NCI-H146 treated with DMSO at 0.1 percent for 48 hours (cell line): ENCODE results near the gene MAP2K2.
"Not testable (repeated sequence)": the region's sequence is repeated elsewhere in the genome, so short reads cannot be mapped to it uniquely, and the experiment has no call there.

Experiments
- DNase-seq: peaks from one replicate; lab custom pipeline; 2025; ENCODE audit not compliant: unreplicated experiment; lab: John Stamatoyannopoulos, UW

Gene MAP2K2

GRCh38 chr19:4130744-4131438 is 7.0 kb upstream of the MAP2K2 start:
- no peak for DNase-seq

DNA sequence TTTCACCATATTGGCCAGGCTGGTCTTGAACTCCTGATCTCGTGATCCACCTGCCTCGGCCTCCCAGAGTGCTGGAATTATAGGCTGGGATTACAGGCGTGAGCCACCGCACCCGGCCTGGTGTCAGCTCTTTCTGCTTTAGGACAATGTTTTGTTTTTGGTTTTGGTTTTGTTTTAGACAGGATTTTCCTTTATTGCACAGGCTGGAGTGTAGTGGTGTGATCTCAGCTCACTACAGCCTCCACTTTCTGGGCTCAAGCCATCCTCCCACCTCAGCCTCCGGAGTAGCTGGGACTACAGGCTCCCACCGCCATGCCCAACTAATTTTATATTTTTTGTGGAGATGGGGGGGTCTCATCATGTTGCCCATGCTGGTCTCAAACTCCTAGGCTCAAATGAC is 5.1 kb upstream of the MAP2K2 start:
- not testable (repeated sequence) for DNase-seq

GRCh38 chr19:4127322-4127721 is 3.4 kb upstream of the MAP2K2 start:
- DNase-seq: not testable (repeated sequence)

DNA sequence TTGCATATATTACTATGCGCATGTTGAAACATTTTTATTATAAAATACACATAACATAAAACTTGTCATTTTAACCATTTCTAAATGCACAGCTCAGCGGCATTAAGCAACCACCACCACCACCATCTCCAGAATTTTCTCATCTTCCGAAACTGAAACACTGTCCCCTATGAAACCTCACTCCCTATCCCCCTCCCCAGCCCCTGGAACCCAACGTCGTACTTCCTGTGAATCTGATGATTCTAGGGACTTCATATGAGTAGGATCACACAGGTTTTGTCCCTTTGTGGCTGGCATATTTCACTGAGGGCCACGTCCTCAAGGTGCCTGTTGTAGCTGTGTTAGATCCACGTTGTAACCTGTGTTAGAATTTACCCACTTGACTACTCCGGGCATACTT is 716 bp upstream of the MAP2K2 start:
- no peak for DNase-seq

DNA sequence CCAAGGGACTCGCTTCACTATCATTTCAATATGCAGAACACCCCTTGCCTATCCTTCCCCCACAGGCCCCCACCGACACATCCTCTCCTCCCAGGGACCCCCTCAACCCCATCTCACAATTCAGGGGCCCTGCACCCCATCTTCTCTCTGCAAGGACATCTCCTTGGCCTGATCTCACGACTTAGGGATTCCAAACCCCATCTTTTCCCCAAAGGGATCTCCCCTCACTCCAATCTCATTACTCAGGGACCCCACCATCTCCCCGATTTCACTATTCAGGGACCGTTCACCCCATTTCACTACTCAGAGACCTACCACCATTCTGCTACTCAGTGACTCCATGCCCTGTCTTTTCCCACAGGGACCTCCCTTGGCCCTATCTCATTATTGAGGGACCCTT is 1.4 kb downstream of the MAP2K2 start:
- no peak for DNase-seq

- DNase-seq: no peak
These were observed 2.1 kb downstream of the MAP2K2 start for GRCh38 chr19:4121815-4122214.

DNA sequence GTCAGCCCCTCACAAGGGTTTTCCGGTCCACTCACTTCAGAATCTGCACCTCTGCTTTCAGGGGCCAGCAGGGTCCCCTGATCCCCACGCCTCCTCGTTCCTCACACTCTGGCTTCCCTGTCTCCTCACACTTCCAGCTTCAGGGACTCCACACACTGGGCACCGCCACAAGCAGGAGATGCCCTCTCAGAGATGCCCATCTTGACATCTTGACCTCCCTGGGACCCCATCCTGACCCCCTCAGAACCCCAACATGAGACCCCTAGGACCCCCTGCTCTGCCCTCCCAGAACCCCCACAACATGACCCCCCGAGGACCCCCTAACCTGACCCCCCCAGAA is 2.7 kb downstream of the MAP2K2 start:
- no peak for DNase-seq

GRCh38 chr19:4120559-4121272 is 3.2 kb downstream of the MAP2K2 start:
- no peak for DNase-seq

DNA sequence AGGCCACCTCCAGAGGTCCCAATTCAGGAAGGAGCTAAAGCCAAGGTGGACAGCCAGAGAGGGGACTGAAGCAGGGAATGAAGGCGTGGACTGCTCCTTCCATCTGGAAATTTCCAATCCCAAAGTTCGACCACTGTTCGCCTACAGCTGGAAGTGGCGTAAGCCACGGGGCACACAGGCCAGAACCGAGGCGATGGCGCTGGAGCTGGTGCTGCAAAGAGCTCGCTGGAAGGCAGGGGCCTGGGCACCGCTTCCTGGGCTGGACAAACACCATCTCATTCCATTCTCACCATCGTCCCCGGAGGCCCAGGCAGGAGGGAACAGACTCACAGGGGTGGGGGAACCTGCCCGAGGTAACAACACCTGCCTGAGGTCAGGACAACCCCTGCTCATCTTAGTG is 4.2 kb downstream of the MAP2K2 start:
- no peak for DNase-seq

DNA sequence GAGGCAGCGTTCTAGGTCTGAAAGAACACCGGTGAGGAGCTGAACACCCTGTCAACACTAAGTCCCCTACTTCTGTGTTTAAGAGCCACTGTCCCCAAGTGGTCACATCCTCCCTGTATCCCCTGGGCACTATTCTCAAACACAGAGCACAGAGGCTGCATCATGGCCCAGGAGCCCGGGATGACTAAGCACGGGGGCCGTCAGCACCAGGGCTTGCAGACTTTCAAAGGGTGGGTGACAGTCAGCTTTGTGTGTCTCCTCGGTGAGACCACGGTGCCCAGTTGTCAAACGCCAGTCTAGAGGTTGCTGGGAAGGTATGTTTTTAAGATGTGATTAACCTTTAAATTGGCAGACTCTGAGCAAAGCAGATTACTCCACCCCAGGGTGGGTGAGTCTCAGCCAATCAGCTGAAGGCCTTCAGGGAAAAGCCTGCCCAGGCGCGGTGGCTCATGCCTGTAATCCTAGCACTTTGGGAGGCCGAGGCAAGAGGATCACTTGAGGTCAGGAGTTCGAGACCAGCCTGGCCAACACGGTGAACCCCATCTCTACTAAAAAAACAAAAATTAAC is 8.0 kb downstream of the MAP2K2 start:
- no peak for DNase-seq

DNA sequence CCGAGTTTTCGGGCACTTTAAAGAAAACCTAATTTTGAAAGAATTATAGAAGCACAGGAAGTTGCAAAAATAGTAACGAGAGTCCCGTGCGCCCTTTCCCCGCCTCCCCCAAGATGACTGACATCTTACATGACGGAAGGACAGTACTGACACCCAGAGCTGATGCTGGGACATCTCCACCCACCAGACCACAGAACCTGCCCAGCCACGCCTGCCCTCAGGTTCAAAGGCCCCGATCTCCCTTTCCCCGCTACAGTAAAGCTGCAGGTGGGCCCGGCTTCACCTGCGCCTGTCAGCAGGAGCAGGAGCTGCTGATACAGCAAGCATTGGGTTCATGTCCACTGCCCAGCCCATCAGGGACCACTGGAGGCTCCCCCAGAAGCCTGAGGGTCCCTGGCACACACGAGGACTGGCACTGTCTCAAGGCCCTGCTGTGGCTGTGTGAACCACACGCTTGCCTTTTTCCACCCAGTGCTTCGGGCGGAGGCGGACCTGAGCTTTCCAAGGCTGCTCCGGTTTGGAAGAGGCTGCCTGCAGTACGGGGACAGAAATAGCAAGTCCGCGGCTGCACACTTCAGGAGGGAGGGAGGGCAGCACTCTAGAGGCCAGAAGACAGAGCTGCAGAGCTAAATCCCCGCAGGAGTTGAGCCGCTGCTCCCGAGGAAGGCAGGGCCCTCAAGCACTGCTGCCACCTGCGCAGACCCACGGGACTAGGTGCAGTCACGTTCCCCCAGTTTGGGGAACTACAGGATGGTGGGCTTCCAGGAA is 8.7 kb downstream of the MAP2K2 start:
- no peak for DNase-seq

- no peak for DNase-seq
These were observed 9.7 kb downstream of the MAP2K2 start for GRCh38 chr19:4114181-4114580.

- no peak for DNase-seq
These were observed 10.4 kb downstream of the MAP2K2 start for GRCh38 chr19:4113398-4114088.

GRCh38 chr19:4112367-4112766 is 11.6 kb downstream of the MAP2K2 start:
- DNase-seq: no peak

DNA sequence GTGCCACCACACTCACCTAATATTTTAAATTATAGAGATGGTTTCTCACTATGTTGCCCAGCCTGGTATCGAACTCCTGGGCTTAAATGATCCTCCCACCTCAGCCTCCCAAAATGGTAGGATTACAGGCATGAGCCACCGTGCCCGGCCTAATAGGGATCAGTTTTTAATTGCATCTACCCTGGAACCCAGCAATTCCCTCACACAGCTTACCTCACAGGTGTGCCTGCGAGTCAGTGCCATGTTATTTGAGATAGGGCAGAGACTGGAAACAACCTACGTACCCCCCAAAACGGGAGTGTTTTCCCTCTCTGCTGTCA is 14.3 kb downstream of the MAP2K2 start:
- no peak for DNase-seq

- DNase-seq: no peak
These were observed 14.9 kb downstream of the MAP2K2 start for GRCh38 chr19:4108767-4109625.

DNA sequence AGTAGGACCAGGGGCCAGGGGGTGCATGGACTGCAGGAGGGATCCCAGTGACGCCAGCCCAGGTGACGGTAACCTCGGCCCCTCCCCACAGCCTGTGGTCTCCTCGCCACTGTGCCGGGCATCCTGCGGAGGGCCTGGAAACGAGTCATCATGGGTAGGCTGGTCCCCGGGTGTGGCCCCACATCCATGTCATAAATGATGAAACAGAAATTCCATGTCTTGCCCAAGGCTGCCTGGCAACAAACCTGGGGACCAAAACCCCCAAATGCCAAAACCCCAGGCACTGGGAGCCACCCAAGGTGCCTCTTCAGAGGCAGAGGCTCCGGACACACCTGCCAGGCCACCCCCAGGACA is 20.9 kb downstream of the MAP2K2 start:
- DNase-seq: no peak

- DNase-seq: no peak
These were observed 21.4 kb downstream of the MAP2K2 start for GRCh38 chr19:4102339-4103079.

DNA sequence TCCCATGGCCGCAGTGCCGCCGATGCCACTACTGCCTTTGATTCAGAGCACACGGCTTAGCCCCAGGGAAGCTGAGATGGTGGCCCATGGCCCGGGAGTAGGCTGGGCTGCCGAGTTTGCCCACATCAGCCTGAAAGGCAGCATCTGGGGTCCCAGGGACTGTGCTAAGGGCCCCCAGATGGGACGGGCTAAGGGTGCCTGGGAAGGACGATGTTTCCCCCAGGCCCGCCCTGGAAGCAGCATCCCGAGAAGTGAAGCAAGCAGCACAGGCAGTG is 22.5 kb downstream of the MAP2K2 start:
- no peak for DNase-seq
